Right lobe of liver (tissue), 4 donors: ENCODE measurements around the gene CD79B.

Experiments
- POLR2A ChIP-seq: fragments of 450-650 bp; IDR thresholded peaks from one replicate; pipeline ENCODE4 v1.6.1; 2017; ENCODE audit warnings: antibody characterized with exemption, mild to moderate bottlenecking
- TF ChIP-seq, protein P1 (sequence below), 4 donors: fragments of 200-600 bp in 3 of 4; fragments of 450-650 bp in 1 of 4; IDR thresholded peaks; one replicate each; pipeline versions ENCODE4 v1.5.1 to v1.8.0; 2016 to 2022; ENCODE audit warnings: antibody characterized with exemption in 4 of 4, mild to moderate bottlenecking in 2 of 4
- donor health status: DM: no; HTN: no; CAD: no.
- donor health status: DM: no; HTN: no; CAD: no.
- donor health status: DM: no; HTN: yes; CAD: no.

DNA sequence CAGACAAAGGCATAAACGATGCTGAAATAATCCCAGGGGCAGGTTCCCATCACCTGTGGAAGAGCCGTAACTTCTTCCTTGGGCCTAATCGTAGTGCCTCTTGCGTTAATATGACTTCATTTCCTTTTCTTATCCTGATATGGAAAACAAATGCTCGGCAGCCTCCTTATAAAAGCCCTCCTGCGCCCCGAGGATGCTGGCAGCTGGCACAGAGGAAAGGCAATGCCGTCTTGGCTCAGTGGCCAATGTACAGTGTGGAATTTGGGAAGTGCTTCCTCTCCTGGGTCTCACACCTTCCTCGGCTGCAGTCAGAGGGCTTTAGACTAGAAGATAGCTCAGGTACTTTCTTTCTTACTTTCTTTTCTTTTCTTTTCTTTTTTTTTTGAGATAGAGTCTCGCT, 37.1 kb upstream of the CD79B start:
- TF ChIP-seq POLR2A, result no peak
- TF ChIP-seq, protein P1, sequence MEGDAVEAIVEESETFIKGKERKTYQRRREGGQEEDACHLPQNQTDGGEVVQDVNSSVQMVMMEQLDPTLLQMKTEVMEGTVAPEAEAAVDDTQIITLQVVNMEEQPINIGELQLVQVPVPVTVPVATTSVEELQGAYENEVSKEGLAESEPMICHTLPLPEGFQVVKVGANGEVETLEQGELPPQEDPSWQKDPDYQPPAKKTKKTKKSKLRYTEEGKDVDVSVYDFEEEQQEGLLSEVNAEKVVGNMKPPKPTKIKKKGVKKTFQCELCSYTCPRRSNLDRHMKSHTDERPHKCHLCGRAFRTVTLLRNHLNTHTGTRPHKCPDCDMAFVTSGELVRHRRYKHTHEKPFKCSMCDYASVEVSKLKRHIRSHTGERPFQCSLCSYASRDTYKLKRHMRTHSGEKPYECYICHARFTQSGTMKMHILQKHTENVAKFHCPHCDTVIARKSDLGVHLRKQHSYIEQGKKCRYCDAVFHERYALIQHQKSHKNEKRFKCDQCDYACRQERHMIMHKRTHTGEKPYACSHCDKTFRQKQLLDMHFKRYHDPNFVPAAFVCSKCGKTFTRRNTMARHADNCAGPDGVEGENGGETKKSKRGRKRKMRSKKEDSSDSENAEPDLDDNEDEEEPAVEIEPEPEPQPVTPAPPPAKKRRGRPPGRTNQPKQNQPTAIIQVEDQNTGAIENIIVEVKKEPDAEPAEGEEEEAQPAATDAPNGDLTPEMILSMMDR (IDR thresholded peaks at IDR 0.05), result no peak
